ENCODE measurements around the gene CD9.

The CD9 gene

DNA sequence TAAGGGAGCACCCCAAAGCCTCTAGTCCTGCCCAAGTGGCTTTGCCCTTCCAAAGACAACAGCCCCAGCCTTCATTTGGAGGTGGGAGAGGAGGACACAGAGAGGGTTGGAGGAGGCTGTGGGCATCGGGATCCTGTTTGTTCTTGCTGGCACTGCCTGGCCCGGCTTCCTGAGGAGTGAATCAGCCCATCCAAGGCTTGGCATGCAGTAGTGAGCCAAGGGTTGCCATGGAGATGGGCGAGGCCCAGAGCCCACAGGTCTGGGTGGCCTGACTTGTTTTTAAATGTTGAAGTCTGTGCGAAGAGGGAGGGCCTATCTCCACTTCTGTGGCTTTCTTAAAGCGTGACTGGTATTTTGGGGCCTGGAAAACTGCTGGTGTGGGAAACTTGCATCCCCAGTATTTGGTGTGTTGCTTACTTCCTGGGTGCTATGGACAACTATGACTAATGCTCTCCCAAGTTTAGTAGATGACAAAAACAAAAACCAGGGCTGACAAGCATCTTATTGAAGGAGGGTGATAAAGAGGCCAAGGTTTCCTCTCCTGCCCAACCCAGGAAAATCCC, 15.8 kb downstream of the CD9 start:
- TF ChIP-seq, protein P1, sequence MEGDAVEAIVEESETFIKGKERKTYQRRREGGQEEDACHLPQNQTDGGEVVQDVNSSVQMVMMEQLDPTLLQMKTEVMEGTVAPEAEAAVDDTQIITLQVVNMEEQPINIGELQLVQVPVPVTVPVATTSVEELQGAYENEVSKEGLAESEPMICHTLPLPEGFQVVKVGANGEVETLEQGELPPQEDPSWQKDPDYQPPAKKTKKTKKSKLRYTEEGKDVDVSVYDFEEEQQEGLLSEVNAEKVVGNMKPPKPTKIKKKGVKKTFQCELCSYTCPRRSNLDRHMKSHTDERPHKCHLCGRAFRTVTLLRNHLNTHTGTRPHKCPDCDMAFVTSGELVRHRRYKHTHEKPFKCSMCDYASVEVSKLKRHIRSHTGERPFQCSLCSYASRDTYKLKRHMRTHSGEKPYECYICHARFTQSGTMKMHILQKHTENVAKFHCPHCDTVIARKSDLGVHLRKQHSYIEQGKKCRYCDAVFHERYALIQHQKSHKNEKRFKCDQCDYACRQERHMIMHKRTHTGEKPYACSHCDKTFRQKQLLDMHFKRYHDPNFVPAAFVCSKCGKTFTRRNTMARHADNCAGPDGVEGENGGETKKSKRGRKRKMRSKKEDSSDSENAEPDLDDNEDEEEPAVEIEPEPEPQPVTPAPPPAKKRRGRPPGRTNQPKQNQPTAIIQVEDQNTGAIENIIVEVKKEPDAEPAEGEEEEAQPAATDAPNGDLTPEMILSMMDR (IDR thresholded peaks at IDR 0.05; ENCODE audit: low read depth, low read length): no peak
- TF ChIP-seq, protein P2, sequence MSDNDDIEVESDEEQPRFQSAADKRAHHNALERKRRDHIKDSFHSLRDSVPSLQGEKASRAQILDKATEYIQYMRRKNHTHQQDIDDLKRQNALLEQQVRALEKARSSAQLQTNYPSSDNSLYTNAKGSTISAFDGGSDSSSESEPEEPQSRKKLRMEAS (IDR thresholded peaks at IDR 0.05; ENCODE audit: low read depth, low read length): no peak
- TF ChIP-seq POLR2A (IDR thresholded peaks at IDR 0.05; ENCODE audit: extremely low read depth, insufficient read length) (no peak), MYC (IDR thresholded peaks at IDR 0.05; ENCODE audit: low read depth, low read length) (no peak)
- no peak overlapping the region for H3K4me3 ChIP-seq (ENCODE audit: low read depth, low read length)

DNA sequence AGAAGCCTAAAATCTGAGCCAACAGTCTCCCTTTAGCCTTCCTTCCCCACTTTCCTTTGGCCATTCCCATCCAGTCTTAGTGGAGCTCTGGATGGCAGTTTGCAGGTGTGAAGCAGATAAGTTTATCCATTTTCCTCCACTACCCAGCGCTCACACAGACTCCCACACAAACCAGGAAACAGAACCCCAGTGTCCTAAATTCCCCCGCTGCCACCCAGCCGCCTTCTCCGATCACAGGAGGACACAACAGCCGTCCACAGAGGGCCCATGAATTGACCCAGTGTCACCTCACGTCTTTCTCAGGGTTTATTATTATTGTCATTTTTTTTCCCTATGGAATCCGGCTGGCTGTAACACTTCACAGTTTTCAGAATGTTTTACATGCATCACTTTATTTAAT, 16.4 kb downstream of the CD9 start:
- no peak overlapping the region for H3K4me3 ChIP-seq (ENCODE audit: low read depth, low read length)
- no peak for DNase-seq (ENCODE audit: low read depth)

More for the DNA sequence above, 15.8 kb downstream of the CD9 start:
- DNase-seq (ENCODE audit: low read depth): no peak

DNA sequence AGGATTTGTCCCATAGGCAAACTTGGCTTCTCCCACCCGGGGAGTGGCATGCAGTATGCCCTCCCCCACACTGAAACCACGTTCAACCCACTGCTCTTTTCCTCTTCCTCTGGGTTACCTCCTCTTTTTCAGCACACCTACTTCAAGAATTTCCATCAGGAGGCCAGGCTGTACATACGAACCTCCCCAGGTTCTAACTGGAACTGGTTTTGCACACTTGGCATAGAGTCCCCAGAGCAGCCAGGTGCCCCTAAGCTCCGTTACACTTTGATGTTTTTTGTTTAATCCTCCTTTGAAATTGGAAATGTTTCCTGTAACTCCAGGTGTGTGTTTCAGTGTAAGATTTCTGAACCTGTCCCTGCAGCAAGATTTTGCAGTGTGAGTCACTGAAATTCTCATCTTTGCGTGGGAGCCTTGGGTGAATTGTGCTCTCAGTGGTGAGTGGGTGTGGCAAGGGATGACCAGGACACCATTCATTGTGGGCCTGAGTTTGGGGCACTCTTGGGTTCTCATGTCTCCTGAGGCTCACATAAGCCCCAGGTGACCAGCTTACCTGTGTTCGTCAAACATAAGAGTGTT, 18.2 kb downstream of the CD9 start:
- DNase-seq (ENCODE audit: low read depth): no peak
- no peak overlapping the region for H3K4me3 ChIP-seq (ENCODE audit: low read depth, low read length)
- TF ChIP-seq, protein P1 (IDR thresholded peaks at IDR 0.05; ENCODE audit: low read depth, low read length): no peak
- no peak for TF ChIP-seq MYC (IDR thresholded peaks at IDR 0.05; ENCODE audit: low read depth, low read length)
- TF ChIP-seq, protein P2 (IDR thresholded peaks at IDR 0.05; ENCODE audit: low read depth, low read length): no peak
- no peak for TF ChIP-seq POLR2A (IDR thresholded peaks at IDR 0.05; ENCODE audit: extremely low read depth, insufficient read length)

More for the DNA sequence above, 16.4 kb downstream of the CD9 start:
- TF ChIP-seq, protein P2 (IDR thresholded peaks at IDR 0.05; ENCODE audit: low read depth, low read length): no peak
- no peak for TF ChIP-seq POLR2A (IDR thresholded peaks at IDR 0.05; ENCODE audit: extremely low read depth, insufficient read length)
- TF ChIP-seq, protein P1 (IDR thresholded peaks at IDR 0.05; ENCODE audit: low read depth, low read length): no peak
- TF ChIP-seq MYC (IDR thresholded peaks at IDR 0.05; ENCODE audit: low read depth, low read length): no peak

DNA sequence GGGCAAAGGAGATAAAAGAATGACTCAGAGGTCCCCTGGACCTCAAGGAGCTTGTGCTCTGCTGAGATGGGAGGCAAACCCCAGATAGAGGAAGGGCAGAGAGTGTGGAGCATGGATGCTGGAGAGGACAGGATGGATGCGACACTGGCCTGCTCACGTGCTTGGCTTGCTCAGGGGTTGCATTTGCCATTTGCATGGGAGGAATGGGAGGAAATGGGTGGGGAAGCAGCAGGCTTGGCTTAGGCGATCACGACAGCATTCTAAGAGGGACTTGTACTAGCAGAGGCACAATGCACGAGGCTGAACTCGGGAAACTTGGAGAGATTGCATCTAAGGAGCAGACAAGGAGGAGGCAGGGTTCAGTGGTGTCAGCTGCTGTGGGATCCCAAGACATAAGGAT, 19.8 kb downstream of the CD9 start:
- TF ChIP-seq, protein P1 (IDR thresholded peaks at IDR 0.05; ENCODE audit: low read depth, low read length): no peak
- TF ChIP-seq, protein P2 (IDR thresholded peaks at IDR 0.05; ENCODE audit: low read depth, low read length): no peak
- TF ChIP-seq POLR2A (IDR thresholded peaks at IDR 0.05; ENCODE audit: extremely low read depth, insufficient read length) (no peak), MYC (IDR thresholded peaks at IDR 0.05; ENCODE audit: low read depth, low read length) (no peak)
- DNase-seq (ENCODE audit: low read depth): no peak
- H3K4me3 ChIP-seq (ENCODE audit: low read depth, low read length): no peak overlapping the region

DNA sequence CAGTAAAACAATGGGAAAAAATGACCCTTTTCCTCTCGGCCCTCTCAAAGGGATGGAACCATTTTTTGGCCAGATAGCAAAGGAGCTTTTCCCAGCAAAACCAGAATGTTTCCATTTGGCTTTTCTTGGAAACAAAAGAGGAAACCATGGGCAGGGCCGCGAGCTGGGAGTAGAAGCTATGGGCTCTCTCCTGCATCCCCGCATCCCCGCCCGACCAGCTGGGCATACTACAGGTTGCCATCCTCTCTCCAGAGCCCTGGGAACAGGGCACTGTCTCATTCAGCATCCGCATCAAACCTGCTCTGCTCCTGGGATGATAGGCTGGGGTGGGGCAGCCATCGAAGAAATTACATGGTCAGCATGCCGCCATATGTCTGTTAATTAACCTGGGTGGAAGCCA, 20.9 kb downstream of the CD9 start:
- no peak for DNase-seq (ENCODE audit: low read depth)
- TF ChIP-seq, protein P1 (IDR thresholded peaks at IDR 0.05; ENCODE audit: low read depth, low read length): no peak
- TF ChIP-seq MYC (IDR thresholded peaks at IDR 0.05; ENCODE audit: low read depth, low read length): no peak
- TF ChIP-seq, protein P2 (IDR thresholded peaks at IDR 0.05; ENCODE audit: low read depth, low read length): no peak
- TF ChIP-seq POLR2A (IDR thresholded peaks at IDR 0.05; ENCODE audit: extremely low read depth, insufficient read length): no peak
- H3K4me3 ChIP-seq (ENCODE audit: low read depth, low read length): no peak overlapping the region
